Ureter (tissue), 1 donor: ENCODE results near the gene SYTL3. TPM values are rescaled to one million over a fixed set of nuclear protein-coding genes. Genes with fewer than 3 reads are reported as not detected.

Experiments used
- DNase-seq: peaks from one replicate; pipeline ENCODE4 v3.0.0-alpha.2; 2020; ENCODE audit warnings: low spot score
- total RNA-seq: library from RNA; stranded (reverse); gene quantifications from one replicate; pipeline ENCODE4 v1.2.4, GENCODE V29; 2023
- donor health status: DM: yes; HTN: yes; CAD: no.

The SYTL3 gene
- total RNA-seq, 1 donor from 2014 or later: 8.7 TPM

GRCh38 chr6:158759966-158760617, 110.2 kb downstream of the SYTL3 start:
- no peak for DNase-seq

- no peak for DNase-seq
Observed at GRCh38 chr6:158760618-158761250, 110.9 kb downstream of the SYTL3 start.

GRCh38 chr6:158761746-158762145, 111.9 kb downstream of the SYTL3 start:
- DNase-seq: no peak

- no peak for DNase-seq
Observed at GRCh38 chr6:158762787-158763433, 113.1 kb downstream of the SYTL3 start.

- no peak for DNase-seq
Observed at GRCh38 chr6:158763434-158764182, 113.8 kb downstream of the SYTL3 start.

- no peak for DNase-seq
Observed at GRCh38 chr6:158764183-158764849, 114.5 kb downstream of the SYTL3 start.

- no peak for DNase-seq
Observed at GRCh38 chr6:158764926-158765325, 115.1 kb downstream of the SYTL3 start.

- DNase-seq: no peak
Observed at GRCh38 chr6:158765499-158766068, 115.7 kb downstream of the SYTL3 start.

GRCh38 chr6:158766621-158767455, 117.0 kb downstream of the SYTL3 start:
- DNase-seq: no peak

- no peak for DNase-seq
Observed at GRCh38 chr6:158767709-158768108, 117.9 kb downstream of the SYTL3 start.

- no peak for DNase-seq
Observed at GRCh38 chr6:158768436-158768835, 118.6 kb downstream of the SYTL3 start.

- DNase-seq: no peak
Observed at GRCh38 chr6:158769234-158769770, 119.4 kb downstream of the SYTL3 start.

GRCh38 chr6:158769771-158770432, 120.0 kb downstream of the SYTL3 start:
- no peak for DNase-seq

- no peak for DNase-seq
Observed at GRCh38 chr6:158770533-158771330, 120.9 kb downstream of the SYTL3 start.

GRCh38 chr6:158771399-158772152, 121.7 kb downstream of the SYTL3 start:
- DNase-seq: no peak

- DNase-seq: no peak
Observed at GRCh38 chr6:158772172-158772571, 122.3 kb downstream of the SYTL3 start.

- DNase-seq: no peak
Observed at GRCh38 chr6:158772851-158773371, 123.1 kb downstream of the SYTL3 start.
